GM18526 (cell line): ENCODE data around the gene ACSL5.

Experiments used
- POLR2A ChIP-seq: IDR thresholded peaks from 3 replicates; pipeline ENCODE4 v1.6.1; 2011; ENCODE audit not compliant: insufficient read length; ENCODE audit errors: extremely low read depth

The ACSL5 gene

DNA sequence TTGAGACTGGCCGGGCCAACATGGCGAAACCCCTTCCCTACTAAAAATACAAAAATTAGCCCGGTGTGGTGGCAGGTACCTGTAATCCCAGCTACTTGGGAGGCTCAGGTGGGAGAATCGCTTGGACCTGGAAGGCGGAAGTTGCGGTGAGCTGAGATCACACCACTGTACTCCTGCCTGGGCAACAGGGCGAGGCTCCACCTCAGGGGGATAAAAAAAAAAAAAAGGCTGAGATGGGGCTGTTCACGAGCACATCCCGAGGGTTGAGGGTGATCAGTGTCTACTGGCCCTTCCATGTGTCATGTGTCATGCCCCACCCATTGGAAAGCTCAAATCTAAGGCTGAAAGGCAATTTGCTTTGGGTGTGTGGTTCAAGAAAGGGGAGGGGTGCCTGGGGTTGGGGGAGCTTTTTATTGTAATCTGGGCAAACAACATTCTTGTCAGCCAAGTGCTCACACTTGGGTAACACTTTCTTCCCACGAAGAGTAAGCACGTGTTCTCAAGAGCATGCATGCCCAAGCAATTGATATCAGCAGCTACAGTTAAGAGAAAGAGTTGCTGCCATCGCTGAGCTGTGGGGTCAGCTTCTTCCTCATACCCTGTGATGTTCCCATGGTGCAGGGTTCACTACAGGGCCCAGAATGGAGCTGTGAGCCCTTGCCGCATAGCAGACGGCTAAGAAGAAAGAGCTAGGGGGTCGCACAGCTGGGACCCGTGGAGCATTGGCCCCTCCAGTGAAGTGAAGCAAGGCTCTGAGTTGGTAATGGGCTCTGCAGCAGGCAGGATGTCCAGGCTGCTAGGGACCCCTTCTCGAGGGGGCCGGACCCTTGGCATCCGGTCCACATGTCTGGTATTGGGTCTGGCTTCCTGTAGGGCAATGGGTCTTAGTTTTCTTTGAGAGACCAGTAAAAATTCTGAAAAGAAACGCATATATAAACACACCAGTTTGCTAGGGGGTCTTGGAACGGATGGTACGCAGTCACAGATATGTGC is 9.9 kb upstream of the ACSL5 start:
- TF ChIP-seq POLR2A: no peak

GRCh38 chr10:112365014-112365432 is 8.9 kb upstream of the ACSL5 start:
- no peak for TF ChIP-seq POLR2A

GRCh38 chr10:112365451-112365850 is 8.5 kb upstream of the ACSL5 start:
- TF ChIP-seq POLR2A: no peak

DNA sequence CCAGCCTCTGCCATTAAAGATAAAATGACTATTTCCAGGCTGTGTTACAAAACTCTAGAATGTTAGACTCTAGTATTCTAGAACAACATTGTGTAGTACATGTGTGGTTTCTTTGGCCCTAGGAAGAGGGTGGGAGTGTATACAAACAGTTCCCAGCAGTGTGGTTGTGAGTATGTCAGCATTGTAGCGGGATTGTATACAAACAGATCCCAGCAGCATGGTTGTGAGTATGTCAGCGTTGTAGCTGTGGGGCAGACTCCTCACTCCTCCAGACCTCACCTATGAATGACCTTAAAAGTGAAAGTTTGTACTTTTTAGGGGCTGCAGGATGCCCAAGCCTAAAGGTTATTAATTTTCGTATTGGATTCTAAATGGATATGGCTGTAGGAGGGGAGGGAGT is 6.9 kb upstream of the ACSL5 start:
- TF ChIP-seq POLR2A: no peak

DNA sequence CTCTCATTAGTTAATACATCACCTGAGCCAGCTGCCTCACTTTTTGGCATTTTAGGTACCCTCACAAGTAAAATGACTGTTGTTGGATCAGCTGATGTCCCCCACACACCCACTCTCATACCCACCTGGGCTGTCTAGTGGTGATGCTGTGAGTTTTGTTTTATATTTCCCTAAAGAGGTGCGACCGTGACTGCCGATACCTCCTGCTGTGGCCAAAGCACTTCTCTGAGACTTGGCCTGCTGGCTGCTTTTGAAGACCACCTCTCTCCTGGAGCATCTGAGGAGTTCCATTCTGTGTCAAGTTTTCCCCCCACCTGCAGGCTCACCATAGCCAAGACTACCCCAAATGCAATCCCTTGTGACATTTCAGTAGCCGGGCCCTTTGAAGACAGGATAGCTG is 6.4 kb upstream of the ACSL5 start:
- TF ChIP-seq POLR2A: no peak

GRCh38 chr10:112369495-112370423 is 4.2 kb upstream of the ACSL5 start:
- TF ChIP-seq POLR2A: no peak

- TF ChIP-seq POLR2A: no peak
Measured at GRCh38 chr10:112370424-112370819, 3.5 kb upstream of the ACSL5 start.

DNA sequence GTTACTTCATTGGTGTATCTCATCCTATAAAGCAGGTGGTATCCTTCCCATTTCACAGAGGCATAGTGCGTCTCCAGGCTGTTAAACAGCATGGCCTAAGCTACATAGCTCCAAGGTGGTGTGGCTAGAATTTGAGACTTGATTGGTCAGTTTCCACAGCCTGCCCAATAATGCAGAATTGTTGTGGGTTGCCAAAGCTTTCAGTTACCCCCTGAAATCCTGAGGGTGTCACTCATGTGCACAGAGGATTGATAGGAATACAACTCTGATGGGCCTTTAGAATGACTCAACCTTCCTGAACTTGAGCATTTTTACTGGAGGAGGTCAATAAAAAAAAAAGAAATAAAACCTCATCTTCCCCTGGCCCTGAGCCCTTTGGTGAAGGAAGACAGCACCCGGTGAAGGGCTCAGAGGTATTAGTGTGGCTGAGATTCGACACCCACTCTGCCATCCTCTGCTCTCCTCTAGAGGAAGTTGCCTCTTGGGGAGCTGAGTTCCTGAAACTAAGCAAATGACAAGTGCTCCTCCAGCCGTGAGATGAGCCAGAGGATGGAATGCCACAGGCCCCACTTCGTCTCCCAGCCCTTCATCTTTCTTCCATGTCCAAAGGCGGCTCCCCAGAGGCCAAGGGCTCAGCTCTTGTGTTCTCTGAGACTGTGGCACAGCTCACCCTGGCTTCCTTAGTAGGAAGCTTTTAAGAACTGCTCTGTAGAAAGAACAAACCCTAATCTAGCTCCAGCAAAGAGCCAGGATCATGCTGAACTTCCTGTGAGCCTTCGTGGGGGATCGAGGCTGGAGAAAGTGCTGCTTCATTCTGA is 1.0 kb downstream of the ACSL5 start:
- peak; percentile 18 for TF ChIP-seq POLR2A

DNA sequence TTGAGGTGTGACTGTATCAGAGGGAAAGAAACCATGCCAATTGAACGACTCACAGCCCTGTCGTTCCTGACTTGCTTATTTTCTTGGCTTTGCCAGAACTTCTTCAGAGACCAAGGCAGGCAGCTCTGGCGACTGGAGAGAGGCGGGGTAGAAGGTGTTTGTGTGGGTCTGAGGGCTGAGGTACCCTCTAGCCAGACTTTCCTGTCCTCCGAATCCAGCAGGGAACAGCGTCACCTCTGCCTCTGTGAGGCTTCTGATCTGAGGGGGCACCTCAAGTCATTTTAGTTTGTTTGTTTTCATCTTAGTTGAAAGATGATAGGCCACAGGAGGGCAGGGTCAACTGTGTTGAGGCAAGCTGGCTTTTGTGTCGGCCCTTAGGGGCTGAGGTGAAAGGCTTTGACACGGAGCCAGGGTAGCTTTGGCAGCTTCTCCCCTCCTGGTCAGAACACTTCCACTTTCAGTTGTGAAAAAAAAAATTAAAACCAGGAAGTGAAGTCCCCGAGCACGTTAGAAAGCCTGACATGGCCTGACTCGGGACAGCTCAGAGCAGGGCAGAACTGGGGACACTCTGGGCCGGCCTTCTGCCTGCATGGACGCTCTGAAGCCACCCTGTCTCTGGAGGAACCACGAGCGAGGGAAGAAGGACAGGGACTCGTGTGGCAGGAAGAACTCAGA is 1.9 kb downstream of the ACSL5 start:
- peak; percentile 71 for TF ChIP-seq POLR2A

GRCh38 chr10:112376396-112376790 is 2.5 kb downstream of the ACSL5 start:
- TF ChIP-seq POLR2A: no peak

- no peak for TF ChIP-seq POLR2A
Measured at GRCh38 chr10:112379635-112380296, 5.8 kb downstream of the ACSL5 start.

DNA sequence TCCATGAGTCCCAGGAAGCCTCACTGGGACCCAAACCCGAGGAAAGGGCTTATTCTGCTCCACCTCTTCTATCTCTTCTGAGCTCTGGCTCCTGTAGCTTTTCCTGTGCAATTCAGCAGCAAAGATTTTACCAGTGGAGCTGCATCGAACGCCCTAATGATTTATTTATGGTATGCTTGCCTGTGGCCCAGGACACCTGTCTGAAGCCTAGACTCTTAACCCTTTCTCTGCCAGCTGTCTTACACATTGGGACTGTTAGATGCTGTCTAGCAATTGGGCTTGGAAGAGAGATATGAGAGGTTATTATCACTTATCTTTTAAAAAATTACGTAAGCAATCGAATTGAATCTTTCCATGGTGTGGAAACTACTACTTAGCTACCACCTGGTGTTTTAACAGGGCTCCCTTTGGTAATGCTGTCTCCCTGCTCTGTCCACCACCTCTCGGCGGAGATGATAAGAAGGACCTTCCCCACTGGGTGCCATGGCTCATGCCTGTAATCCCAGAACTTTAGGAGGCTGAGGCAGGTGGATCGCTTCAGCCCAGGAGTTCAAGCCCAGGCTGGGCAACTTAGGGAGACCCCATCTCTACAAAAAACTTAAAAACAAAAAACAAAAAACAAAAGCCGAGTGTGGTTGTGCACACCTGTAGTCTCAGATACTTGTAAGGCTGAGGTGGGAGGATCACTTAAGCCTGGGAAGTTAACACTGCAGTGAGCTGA is 8.8 kb downstream of the ACSL5 start:
- TF ChIP-seq POLR2A: no peak

DNA sequence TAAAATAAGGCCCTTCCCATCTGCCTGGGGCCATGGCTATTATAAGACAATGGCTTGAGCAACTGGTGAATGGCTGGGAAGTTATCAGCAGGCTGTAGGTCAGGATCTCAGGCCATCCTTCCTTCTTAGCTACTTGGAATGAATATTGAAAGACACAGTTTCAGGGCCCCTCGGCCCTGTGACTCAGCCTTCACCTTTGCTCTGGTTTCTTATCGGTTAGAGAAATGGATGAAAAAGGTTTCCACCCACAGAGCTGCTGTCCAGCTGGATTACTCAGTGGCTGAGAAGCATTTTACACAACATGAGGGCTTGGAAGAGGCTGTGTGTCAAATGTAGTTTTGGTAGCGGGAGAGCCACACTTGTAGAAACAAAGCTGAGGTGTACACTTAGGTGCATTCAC is 9.4 kb downstream of the ACSL5 start:
- TF ChIP-seq POLR2A: no peak
